ENCODE measurements around the gene METTL27.
A peak's percentile ranks its signal among the peaks of the same experiment; 100 is the strongest.
"Not testable (repeated sequence)": the region's sequence is repeated elsewhere in the genome, so short reads cannot be mapped to it uniquely, and the experiment has no call there.

METTL27 gene

GRCh38 chr7:73838642-73839041, 3.7 kb downstream of the METTL27 start:
- no peak for DNase-seq (ENCODE audit: low spot score)

- not testable (repeated sequence) for DNase-seq (ENCODE audit: low spot score)
These were observed 5.1 kb downstream of the METTL27 start for GRCh38 chr7:73837167-73837566.

GRCh38 chr7:73834626-73835191, 7.6 kb downstream of the METTL27 start:
- no peak for DNase-seq (ENCODE audit: low spot score)

GRCh38 chr7:73833251-73833919, 8.9 kb downstream of the METTL27 start:
- no peak for DNase-seq (ENCODE audit: low spot score)

GRCh38 chr7:73832806-73833205, 9.5 kb downstream of the METTL27 start:
- DNase-seq (ENCODE audit: low spot score) = no peak

GRCh38 chr7:73831834-73832651, 10.3 kb downstream of the METTL27 start:
- DNase-seq (ENCODE audit: low spot score) = peak; percentile 79

- no peak for DNase-seq (ENCODE audit: low spot score)
These were observed 10.8 kb downstream of the METTL27 start for GRCh38 chr7:73831584-73831833.

- peak; percentile 39 for DNase-seq (ENCODE audit: low spot score)
These were observed 11.4 kb downstream of the METTL27 start, which contains the start of gene CLDN4 for GRCh38 chr7:73830681-73831583. Gene CLDN4, plus strand, starts transcription at chr7:73830996. Its CDS starts 206 bp downstream, at chr7:73831202.

GRCh38 chr7:73829921-73830680, 12.2 kb downstream of the METTL27 start:
- no peak for DNase-seq (ENCODE audit: low spot score)

GRCh38 chr7:73829505-73829904, 12.8 kb downstream of the METTL27 start:
- no peak for DNase-seq (ENCODE audit: low spot score)

- no peak for DNase-seq (ENCODE audit: low spot score)
These were observed 13.3 kb downstream of the METTL27 start for GRCh38 chr7:73828972-73829371.

GRCh38 chr7:73828107-73828803, 14.1 kb downstream of the METTL27 start:
- no peak for DNase-seq (ENCODE audit: low spot score)

- DNase-seq (ENCODE audit: low spot score) = peak; percentile 41
These were observed 14.7 kb downstream of the METTL27 start for GRCh38 chr7:73827567-73828106.

GRCh38 chr7:73824986-73825385, 17.3 kb downstream of the METTL27 start:
- no peak for DNase-seq (ENCODE audit: low spot score)

GRCh38 chr7:73823873-73824592, 18.3 kb downstream of the METTL27 start:
- DNase-seq (ENCODE audit: low spot score) = no peak

- DNase-seq (ENCODE audit: low spot score) = no peak
These were observed 19.1 kb downstream of the METTL27 start for GRCh38 chr7:73823257-73823656.

- DNase-seq (ENCODE audit: low spot score) = peak; percentile 50
These were observed 19.8 kb downstream of the METTL27 start for GRCh38 chr7:73822319-73823173.

GRCh38 chr7:73821597-73822285, 20.6 kb downstream of the METTL27 start:
- not testable (repeated sequence) for DNase-seq (ENCODE audit: low spot score)
